GM10266 (cell line): ENCODE measurements around the gene CPNE2.
"Not testable (repeated sequence)": the region's sequence is repeated elsewhere in the genome, so short reads cannot be mapped to it uniquely, and the experiment has no call there.

Source experiments
- DNase-seq: peaks from one replicate; pipeline ENCODE4 v3.0.0; 2012; ENCODE audit errors: extremely low spot score
- TF ChIP-seq, protein P1 (sequence below): IDR thresholded peaks from 2 replicates; pipeline ENCODE4 v1.5.1; 2012; ENCODE audit warnings: mild to moderate bottlenecking, low read depth; ENCODE audit not compliant: control insufficient read depth, insufficient read depth; ENCODE audit errors: missing control alignments

The CPNE2 gene

GRCh38 chr16:57070424-57070823 is 22.0 kb upstream of the CPNE2 start:
- TF ChIP-seq, protein P1, sequence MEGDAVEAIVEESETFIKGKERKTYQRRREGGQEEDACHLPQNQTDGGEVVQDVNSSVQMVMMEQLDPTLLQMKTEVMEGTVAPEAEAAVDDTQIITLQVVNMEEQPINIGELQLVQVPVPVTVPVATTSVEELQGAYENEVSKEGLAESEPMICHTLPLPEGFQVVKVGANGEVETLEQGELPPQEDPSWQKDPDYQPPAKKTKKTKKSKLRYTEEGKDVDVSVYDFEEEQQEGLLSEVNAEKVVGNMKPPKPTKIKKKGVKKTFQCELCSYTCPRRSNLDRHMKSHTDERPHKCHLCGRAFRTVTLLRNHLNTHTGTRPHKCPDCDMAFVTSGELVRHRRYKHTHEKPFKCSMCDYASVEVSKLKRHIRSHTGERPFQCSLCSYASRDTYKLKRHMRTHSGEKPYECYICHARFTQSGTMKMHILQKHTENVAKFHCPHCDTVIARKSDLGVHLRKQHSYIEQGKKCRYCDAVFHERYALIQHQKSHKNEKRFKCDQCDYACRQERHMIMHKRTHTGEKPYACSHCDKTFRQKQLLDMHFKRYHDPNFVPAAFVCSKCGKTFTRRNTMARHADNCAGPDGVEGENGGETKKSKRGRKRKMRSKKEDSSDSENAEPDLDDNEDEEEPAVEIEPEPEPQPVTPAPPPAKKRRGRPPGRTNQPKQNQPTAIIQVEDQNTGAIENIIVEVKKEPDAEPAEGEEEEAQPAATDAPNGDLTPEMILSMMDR = no peak
- DNase-seq = no peak

DNA sequence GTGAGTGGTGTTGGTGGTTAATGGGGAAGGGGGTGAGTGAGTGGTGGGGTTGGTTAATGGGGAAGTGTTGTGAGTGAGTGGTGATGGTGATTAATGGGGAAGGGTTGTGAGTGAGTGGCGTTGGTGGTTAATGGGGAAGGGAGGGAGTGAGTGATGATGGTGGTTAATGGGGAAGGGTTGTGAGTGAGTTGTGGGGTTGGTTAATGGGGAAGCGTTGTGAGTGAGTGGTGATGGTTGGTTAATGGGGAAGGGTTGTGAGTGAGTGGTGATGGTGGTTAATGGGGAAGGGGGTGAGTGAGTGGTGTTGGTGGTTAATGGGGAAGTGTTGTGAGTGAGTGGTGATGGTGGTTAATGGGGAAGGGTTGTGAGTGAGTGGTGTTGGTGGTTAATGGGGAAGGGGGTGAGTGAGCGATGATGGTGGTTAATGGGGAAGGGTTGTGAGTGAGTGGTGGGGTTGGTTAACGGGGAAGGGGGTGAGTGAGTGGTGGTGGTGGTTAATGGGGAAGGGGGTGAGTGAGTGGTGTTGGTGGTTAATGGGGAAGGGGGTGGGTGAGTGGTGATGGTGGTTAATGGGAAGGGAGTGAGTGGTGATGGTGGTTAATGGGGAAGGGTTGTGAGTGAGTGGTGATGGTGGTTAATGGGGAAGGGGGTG is 21.2 kb upstream of the CPNE2 start:
- not testable (repeated sequence) for DNase-seq

DNA sequence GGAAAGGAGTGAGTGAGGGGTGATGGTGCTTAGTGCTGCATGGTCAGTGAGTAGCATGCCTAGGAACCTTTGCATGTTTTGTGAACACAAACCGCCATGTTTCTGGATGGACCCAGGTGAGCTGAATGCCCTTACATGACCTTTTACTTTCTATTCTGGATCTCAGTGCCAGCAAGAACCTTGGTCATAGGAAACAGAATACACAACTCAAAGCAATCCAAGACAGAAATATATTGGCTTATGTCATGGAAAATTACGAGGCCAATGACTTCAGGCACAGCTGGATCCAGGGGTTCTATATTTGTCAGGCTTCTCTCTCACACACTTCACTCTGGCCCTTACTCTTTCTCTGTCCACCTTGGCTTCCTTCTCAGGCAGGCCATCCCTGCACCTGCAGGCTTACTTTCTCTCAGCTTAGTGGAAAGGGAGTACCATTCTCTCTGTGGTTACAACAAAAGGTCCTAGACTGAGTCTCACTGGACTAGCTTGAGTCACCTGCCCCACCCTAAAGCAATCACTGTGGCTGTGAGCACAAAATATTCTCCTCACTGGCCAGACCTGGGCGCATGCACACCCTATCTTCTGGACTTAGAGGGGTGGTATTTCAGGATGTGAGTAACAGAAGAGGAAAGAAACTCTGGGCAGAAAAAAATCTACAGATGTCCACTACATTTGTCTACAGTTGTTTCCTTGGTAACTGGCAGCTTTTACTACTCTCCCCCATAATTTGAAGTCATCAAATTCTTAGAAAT is 20.4 kb upstream of the CPNE2 start:
- DNase-seq = no peak
- TF ChIP-seq, protein P1 = no peak

DNA sequence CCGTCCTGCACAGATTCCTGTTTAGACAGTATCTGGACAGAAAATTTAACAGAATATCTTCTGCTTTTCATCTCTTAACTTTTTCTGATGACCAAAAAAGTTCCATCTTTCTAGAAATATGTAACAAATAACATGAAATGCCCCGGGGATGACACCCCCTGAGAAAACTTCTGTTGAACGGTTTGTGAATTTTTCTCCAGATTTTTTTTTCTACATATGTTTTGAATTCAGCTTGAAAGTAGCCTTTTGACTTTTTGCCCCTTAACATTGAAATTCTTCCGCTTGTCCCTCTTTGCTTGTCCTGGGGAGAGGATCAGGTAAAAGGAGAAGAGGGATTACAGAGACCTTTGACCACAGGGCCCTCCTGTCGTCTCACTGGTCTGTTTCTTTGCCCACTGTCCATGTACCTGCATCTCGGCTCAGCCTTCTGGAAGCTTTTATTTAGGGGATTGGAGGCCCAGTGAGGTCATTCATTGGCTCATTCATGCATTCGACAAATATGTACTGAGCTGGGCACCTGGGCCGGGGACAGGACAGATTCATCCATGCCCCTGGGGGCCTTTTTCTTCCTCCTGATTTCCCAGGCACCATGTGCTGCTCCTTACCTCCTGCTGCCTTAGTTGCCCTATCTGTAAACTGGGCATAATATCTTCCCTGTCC is 19.6 kb upstream of the CPNE2 start:
- no peak for DNase-seq
- TF ChIP-seq, protein P1 = no peak

- TF ChIP-seq, protein P1 = no peak
- DNase-seq = no peak
Observed at GRCh38 chr16:57077714-57078113, 14.7 kb upstream of the CPNE2 start.

GRCh38 chr16:57081744-57082143 is 10.6 kb upstream of the CPNE2 start:
- TF ChIP-seq, protein P1 = no peak
- DNase-seq = no peak

GRCh38 chr16:57082664-57083063 is 9.7 kb upstream of the CPNE2 start:
- TF ChIP-seq, protein P1 = no peak
- no peak for DNase-seq
